K562 (cell line): ENCODE data around the gene COL15A1. TPM values are rescaled to one million over a fixed set of nuclear protein-coding genes. Genes with fewer than 3 reads are reported as not detected.

ENCODE experiments used
- CBX8 ChIP-seq: fragments of 200-600 bp; sonication (generic); IDR thresholded peaks from 2 replicates; pipeline ENCODE4 v1.6.1; 2012; ENCODE audit warnings: borderline replicate concordance, mixed run types, low read depth, mild to moderate bottlenecking, moderate library complexity, mixed read lengths, low read length, control low read depth, inconsistent platforms; ENCODE audit not compliant: poor library complexity, severe bottlenecking; ENCODE audit errors: extremely low read depth
- DACH1 ChIP-seq: fragments of 450-650 bp; IDR thresholded peaks from 2 replicates; pipeline ENCODE4 v1.6.1; 2018; ENCODE audit not compliant: partially characterized antibody
- EP300 ChIP-seq: IDR thresholded peaks from 2 replicates; pipeline ENCODE4 v1.6.1; 2012; ENCODE audit warnings: low read length, improper control_type of control experiment
- ESRRA ChIP-seq: fragments of 450-650 bp; IDR thresholded peaks from 2 replicates; pipeline ENCODE4 v1.6.1; 2014; ENCODE audit warnings: low read depth, mild to moderate bottlenecking, moderate library complexity, borderline replicate concordance
- FOXA3 ChIP-seq, 2 experiments: fragments of 450-650 bp in 1 of 2; sonication (generic) in 1 of 2; formaldehyde crosslinking; IDR thresholded peaks in 1 of 2; conservative IDR thresholded peaks in 1 of 2; 2 replicates each; pipeline versions ENCODE4 v1.4.0 to v1.8.0; 2020 to 2022; ENCODE audit warnings: mild to moderate bottlenecking in 2 of 2, missing genetic modification reagents in 1 of 2
- FOXP1 ChIP-seq: sonication (generic); formaldehyde crosslinking; IDR thresholded peaks from 2 replicates; pipeline ENCODE4 v1.8.0; 2022; ENCODE audit warnings: mild to moderate bottlenecking, missing genetic modification reagents
- GABPA ChIP-seq: fragments of 200-800 bp; sonication (Bioruptor generic); conservative IDR thresholded peaks from 2 replicates; pipeline ENCODE4 v1.6.1; 2016; ENCODE audit warnings: low read depth, missing genetic modification characterization, missing compliant biosample characterization
- HDAC3 ChIP-seq: fragments of 450-650 bp; IDR thresholded peaks from 2 replicates; pipeline ENCODE4 v1.6.1; 2018; ENCODE audit warnings: borderline replicate concordance, mild to moderate bottlenecking, moderate library complexity; ENCODE audit not compliant: partially characterized antibody
- IRF1 ChIP-seq: sonication (generic); formaldehyde crosslinking; IDR thresholded peaks from 2 replicates; pipeline ENCODE4 v1.8.0; 2022; ENCODE audit warnings: missing genetic modification reagents, mild to moderate bottlenecking, borderline replicate concordance
- MCM3 ChIP-seq: fragments of 450-650 bp; IDR thresholded peaks from 2 replicates; pipeline ENCODE4 v1.6.1; 2016
- MYC ChIP-seq, 2 experiments: fragments of 250-450 bp in 1 of 2; sonication (Bioruptor Pico) in 1 of 2; IDR thresholded peaks; 2 replicates each; pipeline versions ENCODE4 v1.5.1 to v1.6.1; 2012 to 2021; ENCODE audit warnings: low read depth in 2 of 2, borderline replicate concordance in 1 of 2, improper control_type of control experiment in 1 of 2, low read length in 1 of 2, mild to moderate bottlenecking in 1 of 2, moderate library complexity in 1 of 2
- NEUROD1 ChIP-seq: fragments of 150-350 bp; IDR thresholded peaks from 2 replicates; pipeline ENCODE4 v1.6.1; 2014; ENCODE audit warnings: borderline replicate concordance, low read length, low read depth; ENCODE audit not compliant: partially characterized antibody
- NKRF ChIP-seq: fragments of 450-650 bp; IDR thresholded peaks from 2 replicates; pipeline ENCODE4 v1.6.1; 2016; ENCODE audit warnings: borderline replicate concordance
- NONO ChIP-seq, 2 experiments: fragments of 200-400 bp in 1 of 2; fragments of 450-650 bp in 1 of 2; formaldehyde crosslinking in 1 of 2; IDR thresholded peaks; 2 replicates each; pipeline ENCODE4 v1.6.1; 2017; ENCODE audit warnings: low read depth in 2 of 2, mild to moderate bottlenecking in 2 of 2, moderate library complexity in 2 of 2, low read length in 1 of 2
- NR1H2 ChIP-seq: sonication (generic); formaldehyde crosslinking; IDR thresholded peaks from 2 replicates; pipeline ENCODE4 v1.4.0; 2020; ENCODE audit warnings: mild to moderate bottlenecking, missing genetic modification reagents
- PRDM10 ChIP-seq: fragments of 450-650 bp; IDR thresholded peaks from 2 replicates; pipeline ENCODE4 v1.6.1; 2018; ENCODE audit not compliant: partially characterized antibody
- RBM22 ChIP-seq: fragments of 200-400 bp; formaldehyde crosslinking; IDR thresholded peaks from 2 replicates; pipeline ENCODE4 v1.6.1; 2018; ENCODE audit warnings: low read length, low read depth; ENCODE audit not compliant: poor library complexity, severe bottlenecking
- SRF ChIP-seq, 2 experiments: fragments of 250-450, 450-650 bp in 1 of 2; sonication (Bioruptor Pico) in 1 of 2; sonication (generic) in 1 of 2; formaldehyde crosslinking; IDR thresholded peaks; 2 replicates each; pipeline versions ENCODE4 v1.5.0 to v1.5.1; 2020 to 2022; ENCODE audit warnings: mild to moderate bottlenecking in 1 of 2, missing genetic modification reagents in 1 of 2
- STAT5B ChIP-seq: fragments of 250-450 bp; sonication (Bioruptor Pico); IDR thresholded peaks from 2 replicates; pipeline ENCODE4 v1.8.0; 2021; ENCODE audit warnings: mild to moderate bottlenecking, inconsistent platforms
- TCF3 ChIP-seq: sonication (generic); formaldehyde crosslinking; IDR thresholded peaks from 2 replicates; pipeline ENCODE4 v1.4.0; 2020; ENCODE audit warnings: mild to moderate bottlenecking, missing genetic modification reagents
- U2AF1 ChIP-seq: fragments of 200-400 bp; formaldehyde crosslinking; optimal IDR thresholded peaks from 2 replicates; pipeline ENCODE3; 2017; ENCODE audit warnings: mild to moderate bottlenecking, low read depth, low read length, moderate library complexity
- ZFX ChIP-seq: sonication (generic); formaldehyde crosslinking; IDR thresholded peaks from 2 replicates; pipeline ENCODE4 v1.8.0; 2022; ENCODE audit warnings: mild to moderate bottlenecking, missing genetic modification reagents, moderate library complexity
- polyA plus RNA-seq, 8 experiments: library from polyadenylated mRNA; depleted of rRNA in 4 of 8; stranded (reverse) in 5 of 8; unstranded in 3 of 8; fragments of >200 nt; fragmentation: Nextera tagmentation in 2 of 8; fragmentation: Illumina TruSeq in 1 of 8; extraction: Ambion mirVana in 2 of 8; extraction: Trizol in 1 of 8; gene quantifications; 2 replicates each; pipeline versions ENCODE4 v1.2.1 to v1.2.3, GENCODE V29; 2011 to 2014; ENCODE audit warnings: inconsistent platforms in 1 of 8, missing spikeins in 1 of 8
- total RNA-seq, 7 experiments: library from RNA; depleted of rRNA in 6 of 7; stranded (reverse); fragments of >200 nt in 6 of 7; fragmentation: Illumina TruSeq in 2 of 7; extraction: Trizol in 2 of 7; gene quantifications; 2 replicates each; pipeline versions ENCODE4 v1.2.1 to v1.2.3, GENCODE V29; 2011 to 2021; ENCODE audit warnings: low replicate concordance in 1 of 7

Gene COL15A1
- total and polyA plus RNA-seq, 9 of the 15 experiments (the other 6 are each of a cell fraction or from before 2014, with no cell fraction given), result 0.46 to 5.1 (median 2.6) TPM

GRCh38 chr9:98916660-98917059 is 27.0 kb upstream of the COL15A1 start (continued):
- peak; percentile 64 for TF ChIP-seq MYC (IDR thresholded peaks at IDR 0.05; ENCODE audit: low read depth, low read length)
- TF ChIP-seq MYC (CRISPR knock-in tag; IDR thresholded peaks at IDR 0.05; ENCODE audit: borderline replicate concordance, low read depth), result no peak
- no peak for TF ChIP-seq U2AF1
- no peak for TF ChIP-seq FOXP1 (CRISPR knock-in tag)
- TF ChIP-seq ESRRA, result peak; percentile 68
- TF ChIP-seq NEUROD1, result no peak
- TF ChIP-seq GABPA (tag), result no peak
- no peak for TF ChIP-seq ZFX (CRISPR knock-in tag)
- no peak for TF ChIP-seq MCM3
- peak; percentile 20 for TF ChIP-seq DACH1
- TF ChIP-seq CBX8, result no peak
- TF ChIP-seq NONO (IDR thresholded peaks at IDR 0.05; ENCODE audit: low read depth in 2 of 2, low read length in 1 of 2), result no peak
- no peak for TF ChIP-seq HDAC3
- TF ChIP-seq FOXA3 (CRISPR knock-in tag; conservative IDR thresholded peaks at IDR 0.05 in 1 of 2, IDR thresholded peaks at IDR 0.05 in 1 of 2), result no peak
- no peak for TF ChIP-seq SRF (CRISPR knock-in tag; IDR thresholded peaks at IDR 0.05)
- TF ChIP-seq STAT5B (CRISPR knock-in tag), result no peak
- TF ChIP-seq NKRF, result no peak
- TF ChIP-seq PRDM10, result no peak
- TF ChIP-seq RBM22, result no peak
- no peak for TF ChIP-seq IRF1 (CRISPR knock-in tag)
- TF ChIP-seq NR1H2, result no peak
- TF ChIP-seq EP300, result 0 out of 2 replicates have a peak, but pooled peaks have one; percentile 7
- no peak for TF ChIP-seq TCF3 (CRISPR knock-in tag)
